HG02571 (cell line): ENCODE measurements around the gene CELA3B.
"Not testable (repeated sequence)": the region's sequence is repeated elsewhere in the genome, so short reads cannot be mapped to it uniquely, and the experiment has no call there.

ENCODE experiments used
- ATAC-seq: cut with Tn5 transposase; IDR thresholded peaks from one replicate; pipeline ENCODE4 v1.9.1; 2021; ENCODE audit warnings: mild to moderate bottlenecking, moderate library complexity; ENCODE audit not compliant: unreplicated experiment

The CELA3B gene

DNA sequence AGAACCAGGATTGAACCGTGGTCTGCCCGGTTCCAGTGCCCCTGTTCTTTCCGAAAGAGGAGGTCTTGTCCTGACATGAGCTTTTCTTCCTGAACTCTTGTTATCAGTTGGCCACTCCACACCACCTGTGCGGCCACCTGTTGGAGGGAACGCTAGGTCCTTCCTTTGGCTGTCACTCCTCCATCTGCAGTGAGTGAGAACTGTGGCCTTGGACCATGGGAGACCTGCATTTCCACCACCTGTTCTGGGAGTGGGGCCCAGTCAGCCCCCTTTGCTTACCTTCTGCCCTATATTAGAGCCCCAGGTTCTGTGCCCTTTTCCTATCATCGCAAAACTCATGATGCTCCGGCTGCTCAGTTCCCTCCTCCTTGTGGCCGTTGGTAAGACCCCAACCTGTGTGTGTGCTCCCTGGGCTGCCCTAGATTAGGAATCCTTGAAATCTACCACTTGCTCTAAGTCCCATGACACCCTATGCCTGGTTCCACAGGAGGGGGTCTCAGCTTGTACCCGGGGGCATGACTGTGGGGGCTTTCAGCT lies at the start of gene CELA3B:
Gene CELA3B, plus strand, starts transcription at position 320 of the 537 bp plus-strand sequence. Its CDS starts 18 bp downstream, at position 338.
- not testable (repeated sequence) for ATAC-seq

DNA sequence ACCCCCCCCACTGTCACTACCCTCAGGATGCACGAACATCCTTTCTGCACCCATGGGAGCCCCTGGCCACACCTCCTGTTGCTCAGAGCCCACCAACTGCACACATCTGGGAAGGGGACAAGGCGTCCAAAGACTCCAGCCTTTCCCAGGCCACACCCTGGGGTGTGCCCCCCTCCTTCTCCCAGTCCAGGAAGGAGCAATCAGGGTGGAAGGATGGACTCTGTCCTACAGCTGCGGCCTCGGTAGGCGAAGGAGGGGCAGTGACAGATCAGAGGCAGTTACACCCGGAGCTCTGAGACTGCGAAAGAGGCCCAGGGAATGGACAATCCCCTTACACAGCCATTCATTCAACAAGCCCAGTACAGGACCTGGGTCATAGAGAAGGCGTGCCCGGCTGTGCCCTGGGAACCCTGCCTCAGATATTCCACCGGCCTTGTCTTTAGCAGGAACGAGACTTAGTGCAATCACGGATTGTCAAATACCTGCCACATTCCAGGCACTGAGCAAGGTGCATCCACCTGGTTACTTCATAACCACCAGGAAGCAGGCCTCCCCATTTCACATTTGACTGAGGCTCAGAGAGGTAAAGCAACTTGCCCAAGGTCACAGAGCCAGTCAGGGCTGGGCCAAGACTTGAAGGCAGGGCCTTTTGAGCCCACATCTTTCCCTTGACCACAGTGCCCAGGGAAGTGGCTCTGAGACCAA lies 49.1 kb upstream of the CELA3B start:
- no peak for ATAC-seq

- no peak for ATAC-seq
Observed at GRCh38 chr1:21930080-21930571, 46.7 kb upstream of the CELA3B start.

- ATAC-seq: no peak
Observed at GRCh38 chr1:21930629-21931170, 46.1 kb upstream of the CELA3B start.

DNA sequence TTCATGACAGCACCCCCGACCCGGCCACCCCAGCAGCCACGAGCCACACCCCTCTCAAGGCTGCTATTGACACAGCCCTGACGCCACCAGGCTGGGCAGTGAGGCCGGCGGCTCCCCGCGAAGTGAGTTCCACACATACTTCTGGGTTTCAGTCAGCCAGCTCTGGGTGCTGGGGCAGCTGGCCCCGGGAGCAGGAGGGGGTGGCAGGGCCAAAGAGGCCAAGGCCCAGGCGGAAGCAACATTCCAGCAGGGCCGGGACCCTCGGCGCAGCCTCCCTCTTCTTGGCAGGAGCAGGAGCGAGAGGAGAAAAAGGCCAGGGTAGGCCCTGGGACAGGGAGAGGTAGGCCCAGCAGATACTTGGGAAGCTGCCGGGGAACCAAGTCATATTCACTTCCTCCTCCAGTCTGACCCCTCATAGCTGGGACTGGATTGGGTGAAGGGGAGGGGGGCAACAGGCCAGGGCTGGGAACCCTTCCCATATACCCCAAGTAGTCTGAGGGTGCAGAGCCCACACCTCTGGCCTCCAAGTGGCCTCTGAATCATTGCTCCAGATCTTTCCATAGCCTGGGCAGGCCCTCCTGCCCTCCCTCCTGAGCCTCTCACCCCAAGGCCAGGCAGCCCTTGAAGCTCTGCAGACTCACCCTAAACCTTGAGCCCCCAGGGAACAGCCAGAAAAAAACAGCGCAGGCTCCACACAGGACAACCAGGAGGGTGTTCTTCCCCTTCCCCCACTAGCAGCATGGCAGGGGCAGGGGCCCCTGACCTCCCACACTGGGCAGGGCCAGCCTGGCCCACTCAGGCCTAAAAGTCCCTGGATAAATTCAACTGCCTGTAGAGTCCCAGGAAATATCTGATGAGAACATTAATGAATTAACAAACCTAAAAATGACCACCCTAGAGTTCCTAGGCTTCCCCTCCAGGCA lies 45.4 kb upstream of the CELA3B start:
- no peak for ATAC-seq

GRCh38 chr1:21932127-21932526 lies 44.7 kb upstream of the CELA3B start:
- no peak for ATAC-seq

DNA sequence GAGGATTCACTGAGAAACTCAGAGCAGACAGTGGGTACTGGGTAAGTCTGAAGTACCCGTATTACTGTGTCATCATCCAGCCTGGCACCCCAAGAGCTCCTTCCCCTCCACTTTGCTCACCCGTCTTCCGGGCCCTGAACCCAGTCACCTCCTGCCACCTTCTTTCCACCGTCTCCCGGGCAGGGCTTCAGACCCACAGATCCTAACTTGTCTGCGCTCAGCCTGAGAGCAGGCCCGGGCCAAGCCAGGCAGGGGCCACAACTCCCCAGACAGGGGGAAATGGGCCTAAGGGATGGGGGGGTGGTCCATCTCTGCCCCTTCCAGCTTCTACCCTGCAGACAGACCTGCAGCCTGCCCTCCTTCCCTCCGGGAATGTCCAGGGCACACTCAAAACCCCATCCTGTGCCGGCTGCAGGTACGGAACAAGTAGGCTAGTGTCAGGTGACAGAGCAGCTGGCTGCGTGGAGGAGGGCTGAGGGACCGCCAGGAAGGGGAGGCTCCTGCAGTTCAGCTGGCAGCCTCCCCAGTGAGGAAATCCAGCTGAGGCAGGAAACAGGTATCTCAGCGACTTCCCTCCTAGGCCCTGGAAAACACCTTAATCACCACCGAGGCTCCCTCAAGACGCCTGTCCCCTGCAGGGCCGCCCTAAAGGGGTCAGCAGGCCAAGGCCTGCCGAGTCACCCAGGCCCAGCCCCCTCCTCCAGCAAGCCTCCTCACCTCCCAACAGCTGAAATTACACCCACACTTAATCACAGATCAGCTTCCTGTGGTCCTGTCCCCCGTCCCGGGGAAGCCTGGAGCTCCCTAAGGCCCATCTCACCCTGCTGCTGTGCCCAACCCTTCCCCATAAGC lies 43.2 kb upstream of the CELA3B start:
- ATAC-seq: no peak

- ATAC-seq: no peak
Observed at GRCh38 chr1:21935393-21935804, 41.4 kb upstream of the CELA3B start.

DNA sequence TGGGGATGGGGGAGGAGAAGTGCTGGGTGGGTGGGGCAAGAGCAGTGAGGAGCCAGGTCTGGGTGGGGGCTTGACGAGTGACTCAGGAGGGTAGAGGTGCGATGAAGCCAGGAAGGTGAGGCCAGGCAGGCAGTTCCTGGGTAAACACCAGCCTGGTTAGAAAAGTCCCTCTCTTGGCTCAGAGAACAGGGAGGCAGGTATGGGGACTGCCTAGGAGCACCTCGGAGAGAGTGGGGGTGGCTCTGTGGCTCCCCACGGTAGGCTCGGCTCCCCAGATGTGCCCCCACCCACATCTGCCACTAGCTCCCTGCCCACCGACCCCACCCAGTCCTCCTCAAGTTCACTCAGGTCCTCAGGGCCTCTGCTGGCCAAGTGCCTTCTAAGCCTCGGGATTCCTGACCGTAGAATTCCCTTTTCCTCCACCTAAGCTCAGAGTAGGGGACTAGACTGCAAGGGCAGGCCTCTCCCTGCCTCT lies 40.9 kb upstream of the CELA3B start:
- no peak for ATAC-seq

- no peak for ATAC-seq
Observed at GRCh38 chr1:21936366-21937031, 40.3 kb upstream of the CELA3B start.

DNA sequence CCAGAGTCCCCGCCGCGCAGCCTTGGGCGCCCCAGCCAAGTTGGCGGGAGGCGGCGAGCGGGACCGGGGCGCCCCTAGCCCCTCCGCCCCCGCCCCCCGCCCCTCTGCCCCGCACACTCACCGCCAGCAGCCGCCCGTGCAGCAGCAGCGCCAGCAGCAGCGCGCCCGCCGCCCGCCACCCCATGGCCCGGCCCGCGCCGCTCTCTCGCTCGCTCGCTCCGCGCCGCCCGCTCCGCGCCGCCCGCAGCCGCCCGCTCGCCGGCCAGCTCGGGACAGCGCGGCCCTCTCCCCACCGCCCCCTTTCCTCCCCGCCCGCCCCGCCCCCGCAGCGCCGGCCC lies 39.8 kb upstream of the CELA3B start, which contains the start of gene HSPG2:
Gene HSPG2, minus strand, starts transcription at position 277 of the 338 bp plus-strand sequence. Its CDS starts 93 bp downstream, at position 184.
- ATAC-seq: no peak

GRCh38 chr1:21937372-21938121 lies 39.3 kb upstream of the CELA3B start:
- ATAC-seq: no peak

GRCh38 chr1:21938732-21939538 lies 37.9 kb upstream of the CELA3B start:
- ATAC-seq: no peak

DNA sequence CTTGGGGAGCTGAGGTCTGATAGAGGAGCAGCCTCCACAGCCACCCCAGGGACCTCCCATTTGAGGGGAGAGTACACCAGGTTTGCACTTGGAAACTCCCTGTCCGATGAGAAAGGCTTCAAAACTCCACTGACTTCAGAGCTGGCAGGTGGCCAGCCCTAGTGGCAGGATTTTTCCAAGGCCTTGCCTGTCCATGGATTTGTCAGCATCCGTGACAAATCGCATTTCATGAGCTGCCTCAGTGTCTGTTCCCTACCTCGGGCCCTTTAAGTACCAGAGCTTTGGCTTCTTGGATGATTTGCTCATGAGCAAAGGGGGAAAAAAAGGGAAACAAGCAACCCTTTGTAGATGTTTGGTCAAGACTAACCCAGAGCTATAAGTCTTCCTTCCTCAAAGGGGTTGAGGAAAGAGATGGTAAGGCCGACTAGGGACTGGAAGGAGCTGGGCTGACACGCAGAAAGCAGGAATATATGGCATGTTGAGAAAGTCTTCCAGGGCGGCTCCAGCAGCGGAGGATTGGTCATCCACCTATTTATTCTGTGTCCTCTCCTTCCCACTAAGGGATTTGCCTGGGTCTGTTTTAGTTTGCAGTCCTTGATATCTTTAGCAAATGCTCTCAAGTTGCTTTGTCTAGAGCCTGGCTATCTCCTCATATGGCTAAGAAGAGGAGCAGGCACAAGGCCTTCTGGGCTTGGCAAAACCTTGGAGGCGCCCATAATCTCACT lies 37.0 kb upstream of the CELA3B start:
- ATAC-seq: no peak

- ATAC-seq: no peak
Observed at GRCh38 chr1:21940492-21940891, 36.3 kb upstream of the CELA3B start.

DNA sequence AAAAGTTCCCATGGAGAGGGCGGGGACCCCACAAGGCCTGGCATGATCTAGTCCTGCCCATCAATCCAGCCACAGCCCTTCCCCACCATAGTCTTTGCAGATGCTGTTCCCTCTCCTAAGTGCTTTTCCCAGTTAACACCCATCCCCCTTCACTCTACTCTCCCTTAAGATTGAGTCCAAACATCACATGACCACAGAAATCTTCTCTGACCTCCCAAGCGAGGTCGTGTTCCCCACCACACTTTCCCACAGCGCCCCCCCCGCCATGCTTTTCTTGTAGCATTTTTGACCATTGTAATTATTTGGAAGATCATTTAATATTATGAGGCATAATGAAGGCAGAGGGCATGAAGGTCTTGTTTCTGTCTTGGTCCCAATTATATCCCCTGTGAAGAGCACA lies 35.5 kb upstream of the CELA3B start:
- ATAC-seq: no peak

GRCh38 chr1:21942464-21942863 lies 34.4 kb upstream of the CELA3B start:
- ATAC-seq: no peak
